NCI-H524 (cell line): ENCODE measurements around the gene UQCC2.

Experiments
- DNase-seq, 2 experiments: peaks; one replicate each; lab custom pipeline; 2025; lab: John Stamatoyannopoulos, UW

The UQCC2 gene

GRCh38 chr6:33691456-33692077, 19.9 kb downstream of the UQCC2 start:
- DNase-seq, result no peak

GRCh38 chr6:33690766-33691165, 20.7 kb downstream of the UQCC2 start:
- DNase-seq, result no peak

GRCh38 chr6:33689879-33690278, 21.6 kb downstream of the UQCC2 start:
- DNase-seq, result no peak

- DNase-seq, result no peak
These were observed 22.4 kb downstream of the UQCC2 start for GRCh38 chr6:33689148-33689494.

GRCh38 chr6:33688451-33689147, 22.9 kb downstream of the UQCC2 start:
- no peak for DNase-seq

GRCh38 chr6:33688006-33688405, 23.5 kb downstream of the UQCC2 start:
- DNase-seq, result no peak

- DNase-seq, result no peak
These were observed 24.2 kb downstream of the UQCC2 start for GRCh38 chr6:33686981-33687975.

- no peak for DNase-seq
These were observed 25.1 kb downstream of the UQCC2 start for GRCh38 chr6:33686225-33686924.

GRCh38 chr6:33685411-33686224, 25.9 kb downstream of the UQCC2 start:
- no peak for DNase-seq

GRCh38 chr6:33684983-33685382, 26.5 kb downstream of the UQCC2 start:
- DNase-seq, result no peak

- no peak for DNase-seq
These were observed 27.0 kb downstream of the UQCC2 start for GRCh38 chr6:33684428-33684896.

GRCh38 chr6:33683576-33684427, 27.7 kb downstream of the UQCC2 start:
- no peak for DNase-seq

GRCh38 chr6:33683051-33683571, 28.4 kb downstream of the UQCC2 start:
- no peak for DNase-seq

GRCh38 chr6:33682341-33682740, 29.2 kb downstream of the UQCC2 start:
- no peak for DNase-seq

GRCh38 chr6:33679761-33680160, 31.7 kb downstream of the UQCC2 start:
- no peak for DNase-seq

GRCh38 chr6:33678932-33679490, 32.5 kb downstream of the UQCC2 start:
- DNase-seq, result no peak

GRCh38 chr6:33678233-33678931, 33.1 kb downstream of the UQCC2 start:
- no peak for DNase-seq

GRCh38 chr6:33677689-33678088, 33.8 kb downstream of the UQCC2 start:
- DNase-seq, result no peak

GRCh38 chr6:33677143-33677660, 34.3 kb downstream of the UQCC2 start:
- no peak for DNase-seq
